Measurements from ENCODE around the gene KCTD2. TPM values are rescaled to one million over a fixed set of nuclear protein-coding genes. Genes with fewer than 3 reads are reported as not detected.
A peak's percentile ranks its signal among the peaks of the same experiment; 100 is the strongest.

KCTD2 gene
- total and polyA plus RNA-seq, 2 of the 13 experiments (the other 11 are each of a cell fraction or from before 2014, with no cell fraction given), result 28.3 to 32.6 TPM

DNA sequence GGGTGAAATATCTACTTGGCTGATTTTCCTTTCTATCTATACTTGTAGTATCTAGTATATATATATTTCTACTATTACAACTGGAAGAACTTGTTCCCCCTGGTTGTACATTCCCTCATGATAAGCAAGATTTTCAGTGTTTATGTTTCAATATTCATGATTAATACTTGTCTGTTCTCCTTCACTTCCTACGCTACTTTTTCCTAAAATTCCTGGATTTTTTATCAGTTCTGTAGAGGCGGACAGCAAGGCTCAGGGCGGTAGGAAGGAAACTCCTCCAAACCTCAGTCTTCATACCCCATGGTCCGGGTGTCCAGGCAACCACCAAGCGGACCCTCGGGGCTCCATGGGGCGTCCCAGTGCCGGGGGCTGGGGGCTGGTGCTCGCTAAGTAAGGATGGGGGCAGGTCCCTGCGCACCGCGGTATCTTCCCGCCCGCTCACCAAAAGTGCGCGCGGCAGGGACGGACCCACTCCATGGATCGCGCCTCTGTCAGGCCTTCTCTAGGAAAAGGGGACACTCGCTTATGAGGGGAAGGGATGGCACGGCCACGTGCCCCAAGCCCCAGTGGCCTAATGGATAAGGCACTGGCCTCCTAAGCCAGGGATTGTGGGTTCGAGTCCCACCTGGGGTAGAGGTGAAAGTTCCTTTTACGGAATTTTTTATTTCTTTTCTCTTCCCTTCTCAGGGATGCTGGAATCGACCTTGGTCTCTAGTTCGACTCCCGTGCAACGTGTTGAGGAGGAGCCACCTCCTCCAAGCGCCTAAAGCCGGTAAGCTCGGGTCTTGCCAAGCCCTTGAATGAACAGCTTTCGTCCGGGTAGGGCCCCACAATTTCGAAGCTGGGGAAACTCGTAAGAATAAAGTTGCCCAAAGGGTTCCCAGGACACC, 13.4 kb upstream of the KCTD2 start (continued):
- TF ChIP-seq IRX3 (CRISPR knock-in tag; IDR thresholded peaks at IDR 0.05; ENCODE audit: borderline replicate concordance, low read depth), result peak; percentile 79; the same call in 1 of the 2 replicates
- TF ChIP-seq GABPA (IDR thresholded peaks at IDR 0.05; ENCODE audit: low read depth, low read length), result no peak
- TF ChIP-seq GABPA (CRISPR knock-in tag; IDR thresholded peaks at IDR 0.05; ENCODE audit: low read depth), result no peak
- TF ChIP-seq HOXA9 (CRISPR knock-in tag; IDR thresholded peaks at IDR 0.05; ENCODE audit: borderline replicate concordance), result no peak
- no peak for TF ChIP-seq LCORL (IDR thresholded peaks at IDR 0.05)
- peak; percentile 91 for TF ChIP-seq LCORL (CRISPR knock-in tag; IDR thresholded peaks at IDR 0.05)
- 0 out of 2 replicates have a peak, but pooled peaks have one; percentile 19 for TF ChIP-seq CREB1 (IDR thresholded peaks at IDR 0.05)
- no peak; the same call in 1 of the 2 replicates for TF ChIP-seq CREB1 (CRISPR knock-in tag; IDR thresholded peaks at IDR 0.05)
- peak; percentile 70 for TF ChIP-seq ZFY (CRISPR knock-in tag; IDR thresholded peaks at IDR 0.05)
- peak; percentile 67; the same call in 1 of the 2 replicates for TF ChIP-seq FOXO1 (CRISPR knock-in tag; IDR thresholded peaks at IDR 0.05)
- TF ChIP-seq ZNF318 (CRISPR knock-in tag; IDR thresholded peaks at IDR 0.05), result peak; percentile 96
- TF ChIP-seq NR1H2 (CRISPR knock-in tag; IDR thresholded peaks at IDR 0.05; ENCODE audit: borderline replicate concordance, low read depth), result peak; percentile 74; the same call in 1 of the 2 replicates
- TF ChIP-seq ZNF138 (CRISPR knock-in tag; IDR thresholded peaks at IDR 0.05; ENCODE audit: low read depth), result peak; percentile 93
- peak; percentile 88; the same call in 1 of the 2 replicates for TF ChIP-seq ZNF572 (CRISPR knock-in tag; IDR thresholded peaks at IDR 0.05)
- 0 out of 2 replicates have a peak, but pooled peaks have one; percentile 36 for TF ChIP-seq SETDB1 (CRISPR knock-in tag; IDR thresholded peaks at IDR 0.05; ENCODE audit: borderline replicate concordance)
- peak; percentile 68 for TF ChIP-seq CBX1 (IDR thresholded peaks at IDR 0.05; ENCODE audit: low read depth)
- peak; percentile 75 for TF ChIP-seq BRCA1 (CRISPR knock-in tag; IDR thresholded peaks at IDR 0.05)
- TF ChIP-seq, protein P1, sequence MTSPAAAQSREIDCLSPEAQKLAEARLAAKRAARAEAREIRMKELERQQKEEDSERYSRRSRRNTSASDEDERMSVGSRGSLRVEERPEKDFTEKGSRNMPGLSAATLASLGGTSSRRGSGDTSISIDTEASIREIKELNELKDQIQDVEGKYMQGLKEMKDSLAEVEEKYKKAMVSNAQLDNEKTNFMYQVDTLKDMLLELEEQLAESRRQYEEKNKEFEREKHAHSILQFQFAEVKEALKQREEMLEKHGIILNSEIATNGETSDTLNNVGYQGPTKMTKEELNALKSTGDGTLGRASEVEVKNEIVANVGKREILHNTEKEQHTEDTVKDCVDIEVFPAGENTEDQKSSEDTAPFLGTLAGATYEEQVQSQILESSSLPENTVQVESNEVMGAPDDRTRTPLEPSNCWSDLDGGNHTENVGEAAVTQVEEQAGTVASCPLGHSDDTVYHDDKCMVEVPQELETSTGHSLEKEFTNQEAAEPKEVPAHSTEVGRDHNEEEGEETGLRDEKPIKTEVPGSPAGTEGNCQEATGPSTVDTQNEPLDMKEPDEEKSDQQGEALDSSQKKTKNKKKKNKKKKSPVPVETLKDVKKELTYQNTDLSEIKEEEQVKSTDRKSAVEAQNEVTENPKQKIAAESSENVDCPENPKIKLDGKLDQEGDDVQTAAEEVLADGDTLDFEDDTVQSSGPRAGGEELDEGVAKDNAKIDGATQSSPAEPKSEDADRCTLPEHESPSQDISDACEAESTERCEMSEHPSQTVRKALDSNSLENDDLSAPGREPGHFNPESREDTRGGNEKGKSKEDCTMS (CRISPR knock-in tag; conservative IDR thresholded peaks at IDR 0.05), result no peak
- TF ChIP-seq MLX (CRISPR knock-in tag; IDR thresholded peaks at IDR 0.05), result peak; percentile 96

Measured in HepG2 (cell line).